ENCODE data around the gene STAG1. TPM values are rescaled to one million over a fixed set of nuclear protein-coding genes. Genes with fewer than 3 reads are reported as not detected.

Gene STAG1
- total and polyA plus RNA-seq, 2 experiments from 2014 or later: 9.0 to 21.9 TPM

GRCh38 chr3:136720091-136720490 lies 32.1 kb downstream of the STAG1 start:
- DNase-seq (ENCODE audit: low spot score) (no peak), ATAC-seq (no peak)
- peaks cover 4% of the 10 kb centered on the region; the same call in 2 of the 3 replicates for H3K4me1 Mint-ChIP-seq
- H3K36me3 Mint-ChIP-seq (ENCODE audit: low read depth): peaks cover 30% of the 10 kb centered on the region
- no peak overlapping the region for H2AFZ ChIP-seq
- no peak overlapping the region for H3K27ac Mint-ChIP-seq
- no peaks in the 10 kb centered on the region for H3K27me3 ChIP-seq (ENCODE audit: insufficient read depth)
- H3K4me3 Mint-ChIP-seq: no peak overlapping the region
- H4K20me1 ChIP-seq (replicated peaks; ENCODE audit: insufficient read depth): 0 out of 2 replicates have a peak, but pooled peaks cover 5% of the 10 kb centered on the region
- no peaks in the 10 kb centered on the region for H3K9me2 ChIP-seq (ENCODE audit: insufficient read depth)
- H3K4me2 ChIP-seq: no peak overlapping the region
- H3K27me3 Mint-ChIP-seq (ENCODE audit: insufficient read depth, low read depth, poor library complexity): no peaks in the 10 kb centered on the region
- no peaks in the 10 kb centered on the region for H3F3A ChIP-seq (replicated peaks; ENCODE audit: low read depth)
- H3K79me2 ChIP-seq (replicated peaks; ENCODE audit: insufficient read depth): peaks cover 77% of the 10 kb centered on the region
- H3K4me1 ChIP-seq (ENCODE audit: insufficient read depth): no peaks in the 10 kb centered on the region
- peaks cover 23% of the 10 kb centered on the region for H3K9me3 Mint-ChIP-seq
- H3K4me3 ChIP-seq: no peak overlapping the region
- TF ChIP-seq, protein P1, sequence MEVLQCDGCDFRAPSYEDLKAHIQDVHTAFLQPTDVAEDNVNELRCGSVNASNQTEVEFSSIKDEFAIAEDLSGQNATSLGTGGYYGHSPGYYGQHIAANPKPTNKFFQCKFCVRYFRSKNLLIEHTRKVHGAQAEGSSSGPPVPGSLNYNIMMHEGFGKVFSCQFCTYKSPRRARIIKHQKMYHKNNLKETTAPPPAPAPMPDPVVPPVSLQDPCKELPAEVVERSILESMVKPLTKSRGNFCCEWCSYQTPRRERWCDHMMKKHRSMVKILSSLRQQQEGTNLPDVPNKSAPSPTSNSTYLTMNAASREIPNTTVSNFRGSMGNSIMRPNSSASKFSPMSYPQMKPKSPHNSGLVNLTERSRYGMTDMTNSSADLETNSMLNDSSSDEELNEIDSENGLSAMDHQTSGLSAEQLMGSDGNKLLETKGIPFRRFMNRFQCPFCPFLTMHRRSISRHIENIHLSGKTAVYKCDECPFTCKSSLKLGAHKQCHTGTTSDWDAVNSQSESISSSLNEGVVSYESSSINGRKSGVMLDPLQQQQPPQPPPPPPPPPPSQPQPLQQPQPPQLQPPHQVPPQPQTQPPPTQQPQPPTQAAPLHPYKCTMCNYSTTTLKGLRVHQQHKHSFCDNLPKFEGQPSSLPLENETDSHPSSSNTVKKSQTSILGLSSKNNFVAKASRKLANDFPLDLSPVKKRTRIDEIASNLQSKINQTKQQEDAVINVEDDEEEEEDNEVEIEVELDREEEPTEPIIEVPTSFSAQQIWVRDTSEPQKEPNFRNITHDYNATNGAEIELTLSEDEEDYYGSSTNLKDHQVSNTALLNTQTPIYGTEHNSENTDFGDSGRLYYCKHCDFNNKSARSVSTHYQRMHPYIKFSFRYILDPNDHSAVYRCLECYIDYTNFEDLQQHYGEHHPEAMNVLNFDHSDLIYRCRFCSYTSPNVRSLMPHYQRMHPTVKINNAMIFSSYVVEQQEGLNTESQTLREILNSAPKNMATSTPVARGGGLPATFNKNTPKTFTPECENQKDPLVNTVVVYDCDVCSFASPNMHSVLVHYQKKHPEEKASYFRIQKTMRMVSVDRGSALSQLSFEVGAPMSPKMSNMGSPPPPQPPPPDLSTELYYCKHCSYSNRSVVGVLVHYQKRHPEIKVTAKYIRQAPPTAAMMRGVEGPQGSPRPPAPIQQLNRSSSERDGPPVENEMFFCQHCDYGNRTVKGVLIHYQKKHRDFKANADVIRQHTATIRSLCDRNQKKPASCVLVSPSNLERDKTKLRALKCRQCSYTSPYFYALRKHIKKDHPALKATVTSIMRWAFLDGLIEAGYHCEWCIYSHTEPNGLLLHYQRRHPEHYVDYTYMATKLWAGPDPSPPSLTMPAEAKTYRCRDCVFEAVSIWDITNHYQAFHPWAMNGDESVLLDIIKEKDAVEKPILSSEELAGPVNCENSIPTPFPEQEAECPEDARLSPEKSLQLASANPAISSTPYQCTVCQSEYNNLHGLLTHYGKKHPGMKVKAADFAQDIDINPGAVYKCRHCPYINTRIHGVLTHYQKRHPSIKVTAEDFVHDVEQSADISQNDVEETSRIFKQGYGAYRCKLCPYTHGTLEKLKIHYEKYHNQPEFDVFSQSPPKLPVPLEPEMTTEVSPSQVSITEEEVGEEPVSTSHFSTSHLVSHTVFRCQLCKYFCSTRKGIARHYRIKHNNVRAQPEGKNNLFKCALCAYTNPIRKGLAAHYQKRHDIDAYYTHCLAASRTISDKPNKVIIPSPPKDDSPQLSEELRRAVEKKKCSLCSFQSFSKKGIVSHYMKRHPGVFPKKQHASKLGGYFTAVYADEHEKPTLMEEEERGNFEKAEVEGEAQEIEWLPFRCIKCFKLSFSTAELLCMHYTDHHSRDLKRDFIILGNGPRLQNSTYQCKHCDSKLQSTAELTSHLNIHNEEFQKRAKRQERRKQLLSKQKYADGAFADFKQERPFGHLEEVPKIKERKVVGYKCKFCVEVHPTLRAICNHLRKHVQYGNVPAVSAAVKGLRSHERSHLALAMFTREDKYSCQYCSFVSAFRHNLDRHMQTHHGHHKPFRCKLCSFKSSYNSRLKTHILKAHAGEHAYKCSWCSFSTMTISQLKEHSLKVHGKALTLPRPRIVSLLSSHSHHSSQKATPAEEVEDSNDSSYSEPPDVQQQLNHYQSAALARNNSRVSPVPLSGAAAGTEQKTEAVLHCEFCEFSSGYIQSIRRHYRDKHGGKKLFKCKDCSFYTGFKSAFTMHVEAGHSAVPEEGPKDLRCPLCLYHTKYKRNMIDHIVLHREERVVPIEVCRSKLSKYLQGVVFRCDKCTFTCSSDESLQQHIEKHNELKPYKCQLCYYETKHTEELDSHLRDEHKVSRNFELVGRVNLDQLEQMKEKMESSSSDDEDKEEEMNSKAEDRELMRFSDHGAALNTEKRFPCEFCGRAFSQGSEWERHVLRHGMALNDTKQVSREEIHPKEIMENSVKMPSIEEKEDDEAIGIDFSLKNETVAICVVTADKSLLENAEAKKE (CRISPR knock-in tag; IDR thresholded peaks at IDR 0.05): no peak
- TF ChIP-seq, protein P2, sequence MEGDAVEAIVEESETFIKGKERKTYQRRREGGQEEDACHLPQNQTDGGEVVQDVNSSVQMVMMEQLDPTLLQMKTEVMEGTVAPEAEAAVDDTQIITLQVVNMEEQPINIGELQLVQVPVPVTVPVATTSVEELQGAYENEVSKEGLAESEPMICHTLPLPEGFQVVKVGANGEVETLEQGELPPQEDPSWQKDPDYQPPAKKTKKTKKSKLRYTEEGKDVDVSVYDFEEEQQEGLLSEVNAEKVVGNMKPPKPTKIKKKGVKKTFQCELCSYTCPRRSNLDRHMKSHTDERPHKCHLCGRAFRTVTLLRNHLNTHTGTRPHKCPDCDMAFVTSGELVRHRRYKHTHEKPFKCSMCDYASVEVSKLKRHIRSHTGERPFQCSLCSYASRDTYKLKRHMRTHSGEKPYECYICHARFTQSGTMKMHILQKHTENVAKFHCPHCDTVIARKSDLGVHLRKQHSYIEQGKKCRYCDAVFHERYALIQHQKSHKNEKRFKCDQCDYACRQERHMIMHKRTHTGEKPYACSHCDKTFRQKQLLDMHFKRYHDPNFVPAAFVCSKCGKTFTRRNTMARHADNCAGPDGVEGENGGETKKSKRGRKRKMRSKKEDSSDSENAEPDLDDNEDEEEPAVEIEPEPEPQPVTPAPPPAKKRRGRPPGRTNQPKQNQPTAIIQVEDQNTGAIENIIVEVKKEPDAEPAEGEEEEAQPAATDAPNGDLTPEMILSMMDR (conservative IDR thresholded peaks at IDR 0.05; ENCODE audit: low read depth in 2 of 2): no peak
- TF ChIP-seq EZH2 (IDR thresholded peaks at IDR 0.05; ENCODE audit: low read depth, unreplicated experiment) (no peak), NANOG (IDR thresholded peaks at IDR 0.05; ENCODE audit: borderline replicate concordance) (no peak), ETS1 (IDR thresholded peaks at IDR 0.05) (no peak), JUNB (IDR thresholded peaks at IDR 0.05; ENCODE audit: unreplicated experiment) (no peak), ZNF114 (CRISPR knock-in tag; IDR thresholded peaks at IDR 0.05) (no peak), ZNF331 (CRISPR knock-in tag; IDR thresholded peaks at IDR 0.05; ENCODE audit: low read depth) (no peak), CREB1 (CRISPR knock-in tag; IDR thresholded peaks at IDR 0.05; ENCODE audit: low read depth) (no peak), POLR2AphosphoS5 (IDR thresholded peaks at IDR 0.05; ENCODE audit: low read depth) (no peak), STAT1 (IDR thresholded peaks at IDR 0.05; ENCODE audit: unreplicated experiment) (no peak), EZH2phosphoT487 (IDR thresholded peaks at IDR 0.05; ENCODE audit: unreplicated experiment) (no peak)
- TF ChIP-seq, protein P3, sequence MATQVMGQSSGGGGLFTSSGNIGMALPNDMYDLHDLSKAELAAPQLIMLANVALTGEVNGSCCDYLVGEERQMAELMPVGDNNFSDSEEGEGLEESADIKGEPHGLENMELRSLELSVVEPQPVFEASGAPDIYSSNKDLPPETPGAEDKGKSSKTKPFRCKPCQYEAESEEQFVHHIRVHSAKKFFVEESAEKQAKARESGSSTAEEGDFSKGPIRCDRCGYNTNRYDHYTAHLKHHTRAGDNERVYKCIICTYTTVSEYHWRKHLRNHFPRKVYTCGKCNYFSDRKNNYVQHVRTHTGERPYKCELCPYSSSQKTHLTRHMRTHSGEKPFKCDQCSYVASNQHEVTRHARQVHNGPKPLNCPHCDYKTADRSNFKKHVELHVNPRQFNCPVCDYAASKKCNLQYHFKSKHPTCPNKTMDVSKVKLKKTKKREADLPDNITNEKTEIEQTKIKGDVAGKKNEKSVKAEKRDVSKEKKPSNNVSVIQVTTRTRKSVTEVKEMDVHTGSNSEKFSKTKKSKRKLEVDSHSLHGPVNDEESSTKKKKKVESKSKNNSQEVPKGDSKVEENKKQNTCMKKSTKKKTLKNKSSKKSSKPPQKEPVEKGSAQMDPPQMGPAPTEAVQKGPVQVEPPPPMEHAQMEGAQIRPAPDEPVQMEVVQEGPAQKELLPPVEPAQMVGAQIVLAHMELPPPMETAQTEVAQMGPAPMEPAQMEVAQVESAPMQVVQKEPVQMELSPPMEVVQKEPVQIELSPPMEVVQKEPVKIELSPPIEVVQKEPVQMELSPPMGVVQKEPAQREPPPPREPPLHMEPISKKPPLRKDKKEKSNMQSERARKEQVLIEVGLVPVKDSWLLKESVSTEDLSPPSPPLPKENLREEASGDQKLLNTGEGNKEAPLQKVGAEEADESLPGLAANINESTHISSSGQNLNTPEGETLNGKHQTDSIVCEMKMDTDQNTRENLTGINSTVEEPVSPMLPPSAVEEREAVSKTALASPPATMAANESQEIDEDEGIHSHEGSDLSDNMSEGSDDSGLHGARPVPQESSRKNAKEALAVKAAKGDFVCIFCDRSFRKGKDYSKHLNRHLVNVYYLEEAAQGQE (IDR thresholded peaks at IDR 0.05; ENCODE audit: unreplicated experiment): no peak
- no peak overlapping the region for H3K27ac ChIP-seq (ENCODE audit: low read depth)
- no peaks in the 10 kb centered on the region for H3K36me3 ChIP-seq (ENCODE audit: insufficient read depth)
